NCI-H774 (cell line): Measurements from ENCODE around the gene PRELP.
"Not testable (repeated sequence)": the region's sequence is repeated elsewhere in the genome, so short reads cannot be mapped to it uniquely, and the experiment has no call there.

Experiments
- DNase-seq: peaks from one replicate; lab custom pipeline; 2025; lab: John Stamatoyannopoulos, UW

PRELP gene

DNA sequence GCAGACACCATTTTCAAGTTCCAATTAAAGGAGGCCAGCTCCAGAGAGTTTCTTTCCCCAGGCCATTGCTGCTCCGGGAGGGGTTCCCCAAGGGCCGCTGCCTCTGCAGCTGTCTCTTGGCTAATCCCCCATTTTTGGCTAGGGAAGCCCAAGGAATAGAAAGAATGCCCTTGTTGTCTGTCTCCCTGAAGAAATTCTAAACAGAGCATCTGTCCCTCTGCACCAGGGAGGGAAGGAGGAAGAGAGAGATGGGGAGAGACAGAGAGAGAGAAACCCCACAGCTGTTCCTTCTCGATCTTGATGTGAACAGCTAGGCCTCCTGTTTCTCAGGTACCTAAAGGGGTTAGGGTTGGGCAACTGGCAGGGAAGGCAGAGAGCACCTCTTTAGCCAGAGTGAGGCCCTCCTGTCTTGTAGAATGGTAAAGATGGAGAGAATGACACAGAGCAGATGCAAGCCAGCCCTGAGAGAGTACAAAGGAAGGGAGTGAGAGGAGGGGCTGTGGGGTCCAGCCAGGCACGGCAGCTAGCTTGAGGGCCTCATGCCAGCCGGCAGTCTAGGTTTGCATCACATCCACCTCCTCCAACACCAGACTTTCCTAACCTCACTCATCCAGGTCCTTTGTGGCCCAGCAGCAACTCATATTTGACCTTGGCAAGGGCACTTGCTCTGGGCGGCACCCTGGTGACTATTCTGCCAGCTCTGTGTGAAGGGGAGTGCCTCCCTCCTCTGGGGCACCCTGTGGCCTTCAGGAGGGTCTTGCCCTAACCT lies 31.4 kb downstream of the PRELP start:
- no peak for DNase-seq

DNA sequence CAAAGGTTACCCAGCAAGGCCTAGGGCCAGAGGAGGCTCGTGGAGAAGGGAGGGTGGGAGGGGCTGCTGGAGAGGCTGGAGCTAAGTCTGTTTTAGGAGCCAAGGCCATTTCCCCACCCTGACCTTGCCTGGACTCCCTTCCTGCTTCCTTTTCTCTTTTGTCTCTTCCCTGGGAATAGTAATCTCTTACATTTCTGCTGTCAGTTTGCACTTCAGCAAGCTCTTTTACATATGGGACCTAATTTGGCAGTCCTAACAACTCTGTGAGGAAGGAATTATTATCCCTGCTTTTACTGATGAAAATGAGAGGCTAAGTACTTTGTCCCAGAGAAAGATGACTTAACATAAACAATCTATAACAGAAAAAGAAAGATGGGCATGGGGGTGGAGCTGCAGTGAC lies 32.2 kb downstream of the PRELP start:
- no peak for DNase-seq

DNA sequence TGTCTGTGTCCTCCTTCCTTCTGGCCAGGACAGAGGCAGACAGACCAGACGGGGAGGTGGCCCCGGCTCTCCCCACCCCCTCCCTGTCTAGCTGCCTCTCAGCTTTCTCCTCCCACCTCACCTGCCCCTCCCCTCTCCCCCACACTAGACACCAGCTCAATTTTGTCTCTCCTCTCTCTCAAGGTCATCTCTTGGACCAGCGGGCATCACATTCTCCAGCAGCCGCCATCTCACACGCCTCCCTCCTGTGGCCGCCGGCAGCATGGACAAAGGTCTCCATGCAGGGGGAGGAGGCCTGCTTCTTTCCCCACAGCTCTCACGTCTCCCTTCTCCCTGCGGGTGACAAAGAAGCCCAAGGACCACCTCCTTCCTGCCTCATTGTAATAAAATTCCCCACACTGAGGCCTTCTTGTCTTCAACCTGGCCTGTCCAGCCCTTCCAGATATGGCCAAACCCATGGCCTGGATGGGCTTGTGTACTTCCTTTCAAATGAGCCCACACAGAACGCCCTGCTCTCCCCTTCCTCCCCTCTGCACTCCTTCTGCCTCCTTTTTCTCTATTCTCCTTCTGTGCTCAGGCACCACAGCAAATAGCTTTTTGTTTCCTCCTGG lies 33.0 kb downstream of the PRELP start:
- DNase-seq = no peak

DNA sequence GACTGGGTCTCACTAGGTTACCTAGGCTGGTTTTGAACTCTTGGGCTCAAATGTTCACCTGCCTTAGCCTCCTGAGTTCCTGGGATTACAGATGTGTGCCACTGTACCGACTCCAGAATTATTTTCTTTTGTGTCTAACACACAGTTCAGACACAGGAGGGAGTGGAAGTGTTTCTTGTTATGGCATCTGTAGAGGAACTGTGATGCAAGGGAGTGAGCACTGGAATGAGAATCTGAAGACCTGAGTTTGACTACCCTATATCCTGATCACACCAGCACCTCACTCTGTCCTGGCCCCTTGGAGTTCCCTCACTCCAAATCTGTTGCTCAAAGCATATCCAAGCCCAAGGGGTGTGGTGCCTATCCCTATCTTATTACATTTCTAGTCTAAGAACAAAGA lies 33.5 kb downstream of the PRELP start:
- no peak for DNase-seq

DNA sequence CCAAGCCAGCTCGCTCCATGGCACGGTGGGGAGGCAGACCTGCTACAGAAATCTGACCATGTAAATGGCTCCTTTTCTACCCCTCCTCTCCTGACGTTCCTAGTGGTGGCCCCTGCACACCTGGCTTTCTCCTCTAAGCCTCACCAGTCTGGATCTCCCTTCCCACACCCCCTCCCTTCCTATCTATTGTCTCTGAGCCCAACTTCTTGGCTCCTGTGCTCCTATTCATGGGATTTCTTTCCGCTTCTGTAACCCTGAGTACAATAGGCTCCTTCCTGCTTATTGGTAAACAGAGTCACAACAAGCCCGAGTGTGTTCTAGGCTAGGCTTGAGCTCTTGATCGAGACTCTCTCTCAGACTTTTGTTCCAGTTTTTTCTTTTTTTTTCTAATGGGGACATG lies 35.9 kb downstream of the PRELP start:
- DNase-seq = peak; percentile 16

DNA sequence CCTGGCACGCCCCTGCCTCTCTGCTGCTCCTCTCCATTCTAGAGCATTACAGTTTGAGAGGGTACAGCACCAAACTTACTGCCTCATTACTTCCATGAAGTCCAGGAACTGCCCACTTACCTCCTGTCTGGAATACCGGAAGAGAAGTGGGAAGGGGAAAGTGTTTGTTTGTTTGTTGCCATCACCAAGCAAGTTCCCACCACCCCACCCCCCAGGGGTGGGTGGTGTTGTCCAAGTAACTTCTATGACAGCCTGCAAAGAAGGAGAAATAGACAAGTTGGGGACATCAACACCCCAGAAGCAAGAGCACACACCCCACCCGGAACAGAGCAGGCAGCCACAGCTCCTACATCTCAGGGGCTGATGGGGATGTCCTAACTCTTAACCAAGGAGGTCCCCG lies 36.3 kb downstream of the PRELP start:
- DNase-seq = no peak

DNA sequence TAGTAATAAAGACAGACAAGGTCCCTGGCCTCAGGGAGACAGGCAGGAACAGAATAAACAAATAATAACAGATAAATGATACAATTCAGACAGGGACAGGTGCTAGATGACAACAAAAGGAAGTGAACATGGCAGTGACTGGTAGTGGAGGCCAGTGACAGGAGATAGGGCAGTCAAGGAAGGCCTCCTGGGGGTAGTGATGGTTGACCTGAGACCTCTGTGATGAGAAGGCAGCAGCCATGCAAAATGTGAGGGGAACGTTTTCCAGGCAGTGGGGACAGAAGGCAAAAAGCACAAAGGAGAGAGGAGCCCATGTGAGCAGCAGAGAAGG lies 36.9 kb downstream of the PRELP start:
- no peak for DNase-seq

DNA sequence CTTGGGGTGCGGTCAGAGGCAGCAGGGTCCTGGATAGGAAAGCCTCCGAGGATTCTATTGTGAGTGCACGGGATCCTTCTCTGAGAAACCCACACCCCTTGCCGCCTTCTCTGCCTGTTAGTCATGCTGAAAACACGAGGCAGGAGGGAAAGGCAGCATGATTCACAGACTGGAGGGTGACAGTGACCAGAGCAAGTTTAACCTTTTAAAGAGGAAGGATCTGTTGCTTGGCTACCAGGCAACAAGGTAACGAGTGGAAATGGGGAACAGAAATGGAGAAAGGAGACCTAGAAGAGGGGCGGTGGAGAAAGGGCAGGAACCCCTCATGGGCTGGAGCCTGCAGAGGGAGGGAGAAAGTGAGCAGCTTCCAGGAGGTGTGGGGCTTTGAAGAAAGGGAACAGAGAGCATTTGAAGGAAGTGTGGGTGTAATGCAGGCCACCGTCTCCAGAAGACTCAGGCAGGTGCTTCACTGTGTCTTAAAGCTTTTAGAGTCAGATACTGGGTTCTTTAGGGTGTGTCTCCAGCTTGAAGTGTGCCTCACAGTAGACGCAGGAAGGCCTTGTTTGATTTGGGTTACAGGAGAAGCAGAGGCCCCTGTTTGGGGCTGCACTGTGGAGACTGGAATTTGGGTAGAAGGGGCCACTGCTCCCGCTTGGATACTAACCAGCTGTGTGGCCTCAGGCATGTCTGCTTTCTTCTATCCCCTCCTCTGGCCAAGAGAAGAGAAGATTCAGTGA lies 37.4 kb downstream of the PRELP start:
- no peak for DNase-seq

DNA sequence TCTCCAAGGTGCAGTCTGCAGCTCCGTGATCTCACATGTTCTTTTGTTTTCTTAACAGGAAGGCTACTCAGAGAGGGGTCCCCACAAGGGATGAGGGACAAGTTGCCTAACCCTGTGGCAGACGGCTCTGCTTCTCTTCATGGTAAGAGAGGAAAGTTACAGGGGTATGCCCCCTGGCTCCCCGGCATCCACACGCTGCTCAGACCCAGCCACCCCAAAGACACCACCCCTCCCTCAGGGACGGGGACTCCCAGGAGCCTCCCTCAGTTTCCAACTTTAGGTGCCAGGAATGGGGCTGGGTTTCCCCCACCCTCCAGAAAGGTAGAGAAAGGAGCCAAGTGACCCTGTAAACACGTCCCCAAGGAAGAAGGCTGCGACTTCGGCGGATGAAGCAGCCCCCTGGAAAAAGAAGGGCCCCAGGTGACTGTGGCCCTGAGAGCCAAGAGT lies 38.0 kb downstream of the PRELP start:
- DNase-seq = no peak

DNA sequence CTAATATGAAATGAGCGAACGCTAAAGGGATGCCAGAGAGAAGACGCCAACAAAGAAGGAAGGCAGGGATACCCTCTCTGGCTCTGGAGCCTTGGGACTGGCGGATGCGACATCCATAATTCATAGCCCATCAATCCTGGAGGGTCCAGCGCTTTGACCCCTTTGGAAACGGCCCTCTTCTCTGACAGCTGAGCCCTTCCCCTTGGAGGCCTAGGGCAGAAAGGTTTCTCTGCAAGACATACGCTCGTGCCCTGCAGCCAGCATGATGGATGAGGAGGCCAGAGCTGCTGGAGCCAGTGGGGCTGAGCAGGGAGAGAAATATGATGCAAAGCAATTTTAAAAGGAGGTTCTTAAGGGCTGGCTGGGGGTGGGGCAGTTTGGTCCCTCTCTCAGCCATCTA lies 40.6 kb downstream of the PRELP start:
- no peak for DNase-seq

DNA sequence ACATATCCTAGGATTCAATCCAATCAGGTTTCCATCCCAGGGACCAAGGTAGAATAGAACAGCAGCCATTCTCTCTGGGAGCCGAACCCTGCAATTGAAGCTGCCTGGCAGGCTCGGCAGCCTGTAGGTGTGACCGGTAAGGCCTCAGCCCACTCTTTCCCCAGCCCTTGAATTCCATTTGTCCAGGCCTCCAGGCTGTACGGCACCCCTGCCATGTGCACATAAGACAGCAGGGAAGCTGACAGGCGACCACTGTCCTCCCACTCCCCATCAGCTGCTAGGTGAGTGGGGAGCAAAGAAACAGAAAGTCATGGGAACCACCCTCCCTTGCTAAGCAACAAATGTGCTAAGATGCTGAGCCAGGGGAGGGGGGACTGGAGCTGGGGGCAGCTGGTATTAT lies 41.3 kb downstream of the PRELP start:
- DNase-seq = no peak

DNA sequence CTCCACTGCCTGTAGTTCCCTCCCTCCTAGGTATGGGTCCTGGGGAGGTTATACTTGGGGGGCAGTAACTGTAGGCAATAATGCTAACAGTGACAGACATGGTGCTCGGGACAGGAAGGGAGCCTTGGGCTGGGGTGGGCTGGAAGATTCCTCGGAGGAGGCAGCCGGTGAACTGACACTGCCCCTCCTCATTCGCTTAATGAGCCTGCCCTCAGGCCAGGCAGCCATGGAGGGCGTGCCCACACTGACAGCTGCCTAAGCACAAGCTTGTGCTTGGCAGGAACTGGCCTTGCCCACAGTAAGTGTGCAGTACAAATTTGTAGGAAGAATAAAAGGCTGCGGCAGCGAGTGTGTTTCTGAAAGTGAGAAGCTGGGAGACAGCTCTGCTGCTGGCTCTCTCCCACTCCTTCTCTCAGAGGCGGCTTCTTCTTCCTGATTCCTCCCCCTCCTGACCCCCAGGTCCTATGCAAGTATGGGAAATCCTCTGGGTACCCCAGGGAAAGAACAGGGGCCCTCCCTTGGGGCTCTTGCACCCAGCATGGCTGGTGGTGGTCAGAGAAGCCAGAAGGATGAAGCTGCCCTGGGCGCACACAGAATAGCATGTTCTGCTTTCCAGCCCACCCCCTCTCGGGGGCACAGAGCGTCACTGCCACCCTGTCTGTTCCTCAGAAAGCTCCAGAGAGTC lies 42.0 kb downstream of the PRELP start:
- no peak for DNase-seq

DNA sequence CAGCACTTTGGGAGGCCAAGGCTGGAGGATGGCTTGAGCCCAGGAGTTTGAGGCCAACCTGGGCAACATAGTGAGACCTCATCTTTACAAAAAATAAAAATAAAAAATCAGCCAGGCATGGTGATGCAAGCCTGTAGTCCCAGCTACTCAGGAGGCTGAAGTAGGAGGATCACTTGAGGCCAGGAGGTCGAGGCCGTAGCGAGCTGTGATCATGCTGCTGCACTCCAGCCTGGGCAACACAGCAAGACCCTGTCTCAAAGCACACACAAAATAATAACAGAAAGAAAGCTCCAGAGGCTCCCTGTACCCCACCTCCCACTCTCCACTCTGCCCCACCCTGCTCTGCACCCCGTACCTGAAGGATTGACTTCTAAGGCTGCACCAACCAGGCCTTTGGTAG lies 42.5 kb downstream of the PRELP start:
- not testable (repeated sequence) for DNase-seq

DNA sequence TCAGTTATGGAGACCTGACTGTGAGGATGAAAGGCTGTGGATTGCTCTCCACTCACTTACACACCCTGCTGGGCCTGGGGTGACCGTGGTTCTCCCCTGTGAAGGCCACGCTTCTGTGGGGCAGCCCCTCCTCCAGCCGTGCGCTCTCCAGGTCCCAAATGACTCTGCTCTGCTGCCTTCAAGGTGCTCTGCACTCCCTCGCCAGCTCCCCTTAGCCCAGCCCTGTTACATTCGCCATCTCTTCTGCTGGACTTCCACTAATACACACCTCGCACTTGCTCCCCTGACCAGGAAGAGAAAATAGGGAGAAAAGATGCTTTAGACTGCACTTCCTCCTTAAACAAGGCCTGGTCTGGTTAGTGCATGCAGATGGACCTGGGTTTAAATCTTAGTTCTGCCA lies 42.9 kb downstream of the PRELP start:
- DNase-seq = no peak

DNA sequence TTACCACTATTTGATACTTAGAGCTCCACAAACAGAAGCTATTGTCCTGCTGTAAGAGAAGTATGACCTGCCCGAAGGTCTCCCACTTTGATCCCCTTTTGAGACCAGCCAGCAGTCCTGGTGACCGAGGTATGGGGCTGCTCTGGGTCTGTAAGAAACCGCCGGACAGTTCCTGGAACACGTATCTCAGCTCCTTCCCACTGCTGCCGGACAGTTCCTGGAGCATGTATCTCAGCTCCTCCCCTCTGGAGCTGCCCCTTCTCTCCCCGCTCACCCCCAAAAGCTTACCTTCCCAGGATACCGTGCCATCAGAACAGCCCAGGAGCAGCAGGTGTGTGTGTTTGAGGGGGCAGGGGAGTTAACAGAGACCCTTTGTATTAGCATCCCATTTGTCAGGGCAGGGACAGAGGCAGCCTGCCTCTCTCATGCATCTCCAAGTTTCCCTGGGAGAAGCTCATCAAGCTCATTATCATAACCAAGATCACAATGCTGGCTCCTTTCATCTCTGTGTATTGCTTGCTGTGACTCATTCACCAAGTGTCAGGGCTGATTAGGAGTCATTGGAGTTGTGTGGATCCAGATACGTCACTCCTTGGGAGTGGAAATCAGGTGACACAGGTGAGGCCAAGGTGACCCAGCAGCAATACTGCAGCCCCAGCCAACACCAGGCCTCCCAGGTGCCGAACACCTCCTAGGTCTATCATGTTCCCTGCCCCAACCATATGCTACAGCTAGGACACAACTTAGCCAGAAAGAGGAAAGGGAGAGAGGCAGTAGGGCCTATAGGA lies 43.6 kb downstream of the PRELP start:
- no peak for DNase-seq

DNA sequence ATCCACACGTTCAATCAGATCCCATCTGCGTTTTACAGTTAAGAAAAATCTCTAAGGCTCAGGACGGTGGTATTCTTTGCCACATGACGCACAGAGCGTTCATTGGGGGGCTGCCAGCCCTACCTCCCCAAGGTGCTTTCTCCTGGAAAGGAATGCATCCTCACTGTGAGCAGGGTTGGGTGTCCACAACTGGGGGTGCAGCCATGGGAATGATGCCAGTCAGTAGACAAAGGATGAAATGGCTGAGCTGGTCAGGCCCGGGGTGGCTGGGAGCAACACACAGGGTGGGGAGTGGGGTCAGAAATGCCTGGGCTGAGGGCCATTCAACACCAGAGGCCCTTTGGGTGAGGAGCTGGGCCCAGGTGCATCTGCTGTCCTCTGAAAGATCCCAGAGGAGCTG lies 44.3 kb downstream of the PRELP start:
- DNase-seq = no peak

DNA sequence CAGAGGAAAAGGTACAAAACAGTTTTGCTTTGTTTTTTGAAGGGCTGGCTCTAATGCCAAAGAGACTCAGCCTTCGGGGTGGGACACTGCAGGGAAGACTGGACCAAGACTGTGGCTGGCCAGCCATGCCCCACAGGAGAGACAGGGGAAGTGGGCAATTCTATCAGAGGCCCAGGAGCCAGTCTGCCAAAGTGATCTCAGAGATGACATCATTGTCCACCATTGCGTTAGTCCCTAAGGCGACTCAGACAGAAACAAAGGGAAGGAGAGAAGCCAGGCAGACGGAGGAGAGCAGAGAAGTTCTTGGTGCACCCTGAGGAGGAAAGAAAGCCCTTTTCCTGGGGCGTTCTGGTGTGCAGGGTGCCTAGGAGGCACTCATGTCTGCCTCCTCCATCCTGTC lies 44.7 kb downstream of the PRELP start:
- DNase-seq = no peak

DNA sequence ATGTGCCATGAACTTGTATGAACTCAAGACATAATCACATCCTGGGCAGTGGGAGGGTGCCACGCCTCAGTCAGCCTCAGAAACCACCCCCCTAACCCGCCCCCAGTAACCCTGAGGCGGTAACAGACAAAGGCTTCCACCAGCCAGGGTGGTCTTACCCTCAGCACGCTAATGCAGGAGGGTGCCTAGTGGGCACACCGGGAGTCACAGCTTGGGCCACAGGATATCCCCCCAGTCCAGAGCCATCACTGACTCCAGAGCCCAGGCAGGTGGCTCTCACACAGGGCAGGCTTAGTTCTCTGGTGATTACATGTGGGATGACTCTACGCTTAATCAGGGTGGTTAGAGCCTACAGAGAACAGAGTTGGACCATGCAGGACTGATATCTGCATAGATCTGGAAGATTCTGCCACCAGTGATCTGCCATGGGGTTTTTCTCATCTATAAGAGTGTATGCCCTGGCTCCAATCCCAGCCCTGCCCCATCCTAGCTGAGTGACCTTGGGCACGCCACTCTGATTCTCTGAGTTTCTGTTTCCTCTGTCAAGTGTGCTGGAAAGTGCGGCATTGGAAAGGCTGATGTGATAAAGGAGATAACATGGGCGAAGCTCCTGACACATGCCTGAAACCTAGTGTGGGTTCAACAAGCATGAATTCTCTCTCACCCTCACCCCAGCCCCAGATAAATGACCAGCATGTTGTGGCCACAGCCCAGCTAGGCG lies 45.6 kb downstream of the PRELP start:
- DNase-seq = no peak

DNA sequence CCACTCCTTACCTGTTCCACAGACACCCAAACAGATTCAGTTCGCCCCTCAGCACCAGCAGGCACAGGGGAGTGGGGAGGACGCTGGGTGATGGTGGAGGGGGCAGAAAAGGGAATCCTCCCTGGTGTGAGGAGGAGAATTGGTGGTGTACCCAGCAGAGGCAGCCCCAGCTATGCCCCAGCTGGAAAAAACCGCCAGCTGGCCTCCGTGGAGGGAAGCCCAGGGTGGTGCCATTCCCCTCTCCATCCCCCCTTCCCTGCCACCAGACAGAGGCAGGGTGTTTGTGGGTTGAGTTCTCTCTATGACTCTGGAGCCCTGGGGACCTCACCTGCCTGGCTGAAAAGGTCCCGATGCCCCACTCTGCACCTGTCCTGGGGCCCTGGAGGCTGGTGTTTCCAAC lies 46.2 kb downstream of the PRELP start:
- no peak for DNase-seq

DNA sequence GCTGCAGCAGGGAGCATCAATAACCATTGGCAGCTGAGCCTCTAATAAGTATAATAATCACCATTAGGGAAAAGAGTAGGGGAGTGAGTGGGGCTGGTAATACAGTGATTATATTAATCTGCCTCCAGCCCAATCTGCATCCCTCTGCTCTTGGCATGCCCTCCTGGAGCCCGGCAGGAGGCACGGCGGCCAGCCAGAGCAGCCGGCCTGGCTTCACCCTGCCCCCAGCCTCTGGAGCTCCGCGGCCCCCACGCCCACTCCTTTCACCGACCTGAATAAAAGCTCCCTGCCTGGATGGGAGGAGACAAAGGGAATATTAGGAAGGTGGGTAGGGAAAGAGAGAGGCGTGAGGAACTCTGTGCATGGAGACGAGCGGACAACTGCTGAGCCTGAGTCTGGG lies 46.6 kb downstream of the PRELP start:
- DNase-seq = peak; percentile 31

DNA sequence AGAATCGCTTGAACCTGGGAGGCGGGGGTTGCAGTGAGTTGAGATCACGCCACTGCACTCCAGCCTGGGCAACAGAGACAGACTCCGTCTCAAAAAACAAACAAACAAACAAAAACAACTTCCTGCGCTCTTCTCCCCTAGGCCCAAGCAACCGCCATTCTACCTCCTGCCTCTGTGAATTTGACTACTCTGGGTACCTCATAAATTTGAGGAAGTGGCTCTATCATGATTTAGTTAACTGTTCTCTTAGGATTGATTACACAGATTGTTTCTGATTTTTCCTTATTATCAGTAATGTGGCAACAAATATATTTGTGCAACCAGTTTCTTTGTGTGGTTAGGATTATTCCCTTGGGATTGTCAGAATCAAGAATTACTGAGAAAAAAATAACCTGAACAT lies 48.1 kb downstream of the PRELP start:
- DNase-seq = no peak
